HG03457 (cell line): ENCODE data around the gene ZDHHC14.
"Not testable (repeated sequence)": the region's sequence is repeated elsewhere in the genome, so short reads cannot be mapped to it uniquely, and the experiment has no call there.

Experiments
- ATAC-seq: cut with Tn5 transposase; IDR thresholded peaks from one replicate; pipeline ENCODE4 v1.9.1; 2021; ENCODE audit warnings: moderate number of reproducible peaks; ENCODE audit not compliant: unreplicated experiment

The ZDHHC14 gene

DNA sequence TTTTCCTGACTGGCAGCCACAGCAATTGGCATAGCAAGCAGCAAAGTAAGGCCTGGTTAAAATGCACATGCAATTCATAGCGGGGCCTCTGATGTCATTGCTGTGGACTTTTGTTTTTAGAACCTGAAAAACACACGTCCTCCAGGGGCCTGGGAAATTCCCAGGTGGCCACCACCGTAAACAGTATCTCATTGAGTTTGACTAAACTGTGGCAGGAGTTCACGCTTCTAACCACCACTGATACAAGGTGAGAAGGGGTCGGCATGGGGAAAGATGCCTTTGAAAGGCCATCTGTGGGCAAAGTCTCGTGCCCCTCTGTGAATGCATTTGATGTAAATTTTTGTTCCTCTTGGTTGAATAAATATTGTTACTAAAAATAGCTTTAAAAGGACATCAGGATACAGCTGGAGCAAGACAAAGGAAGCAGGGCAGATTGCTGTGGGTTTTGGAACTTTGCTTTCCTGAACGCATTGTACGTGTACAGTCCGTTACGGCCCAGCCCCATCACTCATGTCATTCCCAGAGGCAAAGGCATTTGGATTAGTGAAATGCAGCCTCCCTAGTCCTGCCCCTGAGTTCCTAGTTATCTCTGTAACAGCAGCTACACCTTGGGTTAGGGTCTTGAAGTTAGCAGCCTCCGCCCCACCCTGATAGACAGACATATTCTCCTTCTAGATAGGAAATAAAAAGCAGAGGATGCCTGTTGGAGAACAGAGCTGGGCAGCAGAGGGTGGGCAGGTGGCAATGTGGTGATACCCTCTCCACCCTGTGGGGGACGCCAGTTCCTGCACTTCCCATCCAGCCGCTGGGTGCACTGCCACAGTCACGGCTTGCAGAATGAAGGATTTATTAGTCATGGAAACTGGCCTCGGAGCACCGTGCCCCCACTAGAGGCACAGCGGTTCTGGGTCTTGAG, 80.3 kb downstream of the ZDHHC14 start:
- ATAC-seq: peak; percentile 41

DNA sequence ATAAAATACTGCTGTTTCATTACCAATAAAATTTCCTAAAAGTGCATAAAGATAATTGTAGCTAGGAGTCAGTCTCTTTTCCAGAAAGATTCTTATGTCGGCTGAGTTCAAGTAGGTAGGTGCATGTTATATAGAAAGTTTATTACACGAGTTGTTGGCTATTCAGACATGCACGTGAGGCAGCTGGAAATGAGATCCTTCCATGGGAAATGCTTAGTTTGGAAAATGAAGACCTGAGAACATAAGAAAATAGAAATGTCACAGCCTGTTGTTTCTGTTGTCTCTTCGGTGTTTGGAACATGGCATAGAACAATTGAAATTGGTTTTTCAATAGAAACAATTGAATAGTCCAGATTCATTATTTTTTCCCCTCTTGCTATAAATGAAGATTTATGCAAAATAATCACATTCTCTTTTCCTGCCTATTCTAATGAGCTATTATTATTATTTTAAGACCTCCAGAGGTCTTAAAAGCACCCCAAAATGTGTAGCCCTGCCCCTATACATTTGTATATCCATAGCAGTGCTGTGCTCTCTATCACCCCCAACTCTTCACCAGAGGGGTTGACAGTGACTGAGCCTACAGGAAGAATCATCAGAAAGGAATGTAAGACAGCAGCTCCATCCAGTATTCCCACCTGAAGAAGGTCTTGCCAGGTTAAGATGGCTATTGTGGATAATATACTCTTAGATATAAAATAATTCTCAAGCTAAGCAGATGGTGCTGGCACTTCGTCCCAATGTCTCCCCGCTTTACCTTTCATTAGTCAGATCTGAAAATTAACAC, 82.2 kb downstream of the ZDHHC14 start:
- no peak for ATAC-seq

GRCh38 chr6:157463743-157464135, 82.7 kb downstream of the ZDHHC14 start:
- not testable (repeated sequence) for ATAC-seq

GRCh38 chr6:157464653-157465535, 83.9 kb downstream of the ZDHHC14 start:
- ATAC-seq: peak; percentile 44

GRCh38 chr6:157466342-157466648, 85.3 kb downstream of the ZDHHC14 start:
- no peak for ATAC-seq

DNA sequence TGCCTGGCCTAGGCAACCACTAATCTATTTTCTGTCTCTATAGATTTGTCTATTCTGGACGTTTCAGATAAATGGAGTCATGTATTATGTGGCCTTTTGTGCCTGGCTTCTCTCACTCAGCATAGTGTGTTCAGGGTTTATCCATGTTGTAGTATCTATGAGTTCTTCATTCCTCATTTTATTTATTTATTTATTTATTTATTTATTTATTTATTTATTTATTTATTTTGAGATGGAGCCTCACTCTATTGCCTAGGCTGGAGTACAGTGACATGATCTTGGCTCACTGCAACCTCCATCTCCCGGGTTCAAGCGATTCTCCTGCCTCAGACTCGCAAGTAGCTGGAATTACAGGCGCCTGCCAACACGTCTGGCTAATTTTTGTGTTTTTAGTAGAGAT, 86.3 kb downstream of the ZDHHC14 start:
- ATAC-seq: not testable (repeated sequence)

- ATAC-seq: no peak
These were observed 87.1 kb downstream of the ZDHHC14 start for GRCh38 chr6:157468054-157468453.

DNA sequence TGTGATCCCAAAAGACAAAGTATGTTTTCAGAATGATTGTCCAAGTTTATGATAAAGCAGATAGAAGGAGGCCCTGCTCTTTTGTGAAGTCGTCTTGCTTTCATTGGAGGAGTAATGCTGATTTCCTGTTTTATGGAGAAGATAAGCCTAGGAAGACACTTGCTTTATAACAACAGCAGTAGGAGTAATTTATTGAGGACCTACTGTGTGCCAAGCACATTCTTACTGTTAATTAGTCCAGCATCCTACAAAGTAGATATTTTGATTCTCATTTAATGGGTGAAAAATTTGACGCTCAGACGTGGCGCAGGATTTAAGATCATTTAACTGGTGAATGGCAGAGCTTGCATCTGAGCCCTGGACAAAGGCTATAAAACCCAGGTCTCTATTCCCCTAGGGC, 87.6 kb downstream of the ZDHHC14 start:
- no peak for ATAC-seq

DNA sequence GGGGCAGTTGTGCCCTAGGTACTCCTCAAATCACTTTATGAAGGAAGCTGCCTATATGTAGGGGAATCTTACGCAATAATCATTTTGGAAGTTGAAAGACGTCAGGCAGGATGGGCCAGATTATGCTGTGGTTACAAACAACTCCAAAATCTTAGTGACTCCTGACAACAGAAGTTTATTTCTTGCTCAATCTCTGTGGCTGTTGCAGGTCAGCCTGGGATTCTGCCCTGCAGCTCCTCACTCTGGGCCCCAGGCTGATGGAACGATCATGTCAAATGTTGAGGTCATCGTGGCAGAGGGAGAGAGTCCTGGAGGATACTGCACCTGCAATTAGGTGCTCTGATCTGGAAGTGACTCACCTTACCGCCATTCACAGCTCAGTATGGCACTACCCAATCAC, 88.4 kb downstream of the ZDHHC14 start:
- no peak for ATAC-seq

DNA sequence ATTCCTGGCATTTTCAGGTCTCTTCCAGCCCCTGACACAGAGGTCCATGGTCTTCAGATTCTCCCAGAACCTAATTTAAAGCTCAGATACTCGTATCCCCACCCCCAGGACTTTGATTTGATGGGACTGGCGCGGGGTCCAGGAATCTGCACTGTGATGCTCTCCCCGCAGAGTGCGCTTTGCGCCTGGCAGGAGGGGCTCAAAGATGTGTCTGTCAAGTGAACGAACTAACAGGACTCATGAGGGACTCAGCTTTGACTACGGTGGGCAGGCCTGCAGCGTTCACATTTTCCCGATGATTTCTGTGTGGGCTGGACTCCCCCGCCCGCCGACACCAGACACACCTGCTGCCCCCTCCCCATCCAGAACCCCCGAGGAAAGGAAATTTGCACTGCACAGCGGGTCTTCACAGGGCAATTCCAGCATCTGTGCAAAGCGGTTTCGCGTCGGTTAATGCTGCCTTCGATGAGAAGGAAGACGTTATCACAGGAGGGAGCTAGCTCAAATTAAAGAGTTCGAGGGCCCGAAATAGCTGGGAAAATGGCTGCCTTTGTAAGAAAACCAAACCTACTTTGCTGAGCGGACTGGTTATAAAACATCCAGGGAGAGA, 90.2 kb downstream of the ZDHHC14 start:
- no peak for ATAC-seq

DNA sequence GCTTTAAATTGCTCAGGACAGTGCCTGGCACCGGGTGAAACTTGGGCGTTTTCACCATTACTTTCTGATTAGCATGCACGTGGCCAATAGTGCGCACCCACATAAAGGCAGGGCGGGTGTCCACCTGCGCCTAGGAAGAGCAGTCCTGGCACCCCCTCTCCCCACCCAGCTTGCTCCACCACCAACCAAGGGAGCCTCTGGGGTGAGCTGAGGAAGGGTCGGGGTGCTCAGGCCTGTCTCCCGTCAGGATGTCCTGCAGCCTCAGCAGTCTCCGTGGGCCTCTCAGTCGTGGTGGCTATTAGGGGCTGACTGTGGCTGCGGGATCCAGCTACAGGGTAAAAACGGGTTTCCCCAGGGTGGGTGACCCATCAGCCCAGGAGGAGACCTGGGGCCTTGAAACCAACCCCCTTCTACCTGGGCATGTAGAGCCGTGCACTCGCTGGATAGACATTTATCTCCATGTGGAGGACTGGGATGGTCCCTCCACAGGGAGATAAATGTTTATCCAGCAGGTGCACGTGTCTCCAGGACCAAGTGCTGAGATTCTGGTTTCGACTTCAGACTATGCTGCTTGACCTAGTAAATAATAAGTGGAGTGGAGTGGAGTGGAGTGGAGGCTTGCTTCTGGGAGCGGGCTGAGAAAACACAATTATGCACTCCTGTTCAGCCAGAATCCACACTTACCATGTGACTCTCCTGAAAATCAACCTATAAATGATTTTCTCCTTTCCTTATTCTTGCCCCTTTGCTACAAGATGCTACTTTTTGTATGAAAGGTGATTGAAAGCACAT, 91.1 kb downstream of the ZDHHC14 start:
- no peak for ATAC-seq

GRCh38 chr6:157476797-157477196, 95.8 kb downstream of the ZDHHC14 start:
- ATAC-seq: no peak

DNA sequence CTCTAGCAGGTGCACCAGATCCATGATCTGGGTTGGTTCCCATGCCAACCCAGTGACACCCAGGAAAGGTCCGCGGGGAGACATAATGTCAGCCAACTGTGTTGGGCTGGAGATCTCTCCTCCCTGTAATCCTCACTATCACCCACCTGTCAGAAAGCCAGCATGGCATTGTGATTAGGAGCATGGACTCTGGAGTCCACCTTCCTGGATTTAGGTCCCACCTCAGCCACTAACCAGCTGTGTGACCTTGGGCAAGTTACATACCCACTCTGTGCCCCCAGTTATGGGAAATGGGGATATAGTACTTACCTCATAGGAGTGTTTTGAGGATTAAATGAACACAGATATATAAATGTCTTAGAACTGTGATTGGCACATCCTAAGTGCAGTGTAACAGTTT, 97.9 kb downstream of the ZDHHC14 start:
- ATAC-seq: no peak

GRCh38 chr6:157479464-157480303, 98.7 kb downstream of the ZDHHC14 start:
- ATAC-seq: no peak

GRCh38 chr6:157481189-157481864, 100.3 kb downstream of the ZDHHC14 start:
- no peak for ATAC-seq

DNA sequence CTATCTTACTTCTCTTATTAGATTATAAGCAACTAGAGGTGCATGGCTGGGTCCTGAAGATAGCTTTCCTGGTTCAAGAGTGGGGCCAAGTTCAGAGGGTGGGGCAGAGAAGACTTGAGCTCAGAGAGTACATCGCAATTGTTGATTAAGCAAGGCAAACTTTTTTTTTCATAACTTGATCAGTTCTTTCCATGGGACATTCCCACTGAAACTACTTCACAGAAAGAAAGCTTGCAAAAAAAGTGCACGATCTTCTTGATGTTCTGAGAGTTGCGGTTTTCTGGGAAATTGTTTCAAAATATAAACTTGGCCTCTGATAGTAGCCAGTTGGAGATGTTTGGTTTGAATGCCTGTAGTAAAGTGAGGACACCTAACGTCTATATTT, 100.9 kb downstream of the ZDHHC14 start:
- no peak for ATAC-seq

DNA sequence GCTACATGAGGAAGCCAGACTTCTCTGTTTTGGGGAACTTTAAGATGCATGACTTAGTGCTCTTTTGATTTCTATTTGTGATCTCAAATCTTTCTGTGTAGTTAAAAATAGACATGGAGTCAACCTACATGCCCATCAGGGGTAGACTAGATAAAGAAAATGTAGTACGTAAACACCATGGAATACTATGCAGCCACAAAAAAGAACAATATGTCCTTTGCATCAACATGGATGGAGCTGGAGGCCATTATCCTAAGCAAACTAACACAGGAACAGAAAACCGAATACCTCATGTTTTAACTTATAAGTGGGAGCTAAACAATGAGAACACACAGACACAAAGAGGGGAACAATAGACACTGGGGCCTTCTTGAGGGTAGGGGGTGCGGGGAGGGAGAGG, 102.8 kb downstream of the ZDHHC14 start:
- no peak for ATAC-seq

DNA sequence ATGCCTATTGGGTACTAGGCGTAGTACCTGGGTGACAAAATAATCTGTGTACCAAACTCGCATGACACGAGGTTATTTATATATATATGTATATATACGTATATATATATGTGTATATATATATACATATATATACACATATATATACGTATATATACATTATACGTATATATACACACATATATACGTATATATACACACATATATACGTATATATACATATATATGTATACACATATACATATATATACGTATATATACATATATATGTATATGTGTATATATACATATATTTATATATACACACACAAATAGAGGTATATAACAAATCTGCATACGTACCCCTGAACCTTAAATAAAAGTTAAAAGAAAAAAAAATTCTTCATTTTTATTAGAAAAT, 103.2 kb downstream of the ZDHHC14 start:
- ATAC-seq: no peak

DNA sequence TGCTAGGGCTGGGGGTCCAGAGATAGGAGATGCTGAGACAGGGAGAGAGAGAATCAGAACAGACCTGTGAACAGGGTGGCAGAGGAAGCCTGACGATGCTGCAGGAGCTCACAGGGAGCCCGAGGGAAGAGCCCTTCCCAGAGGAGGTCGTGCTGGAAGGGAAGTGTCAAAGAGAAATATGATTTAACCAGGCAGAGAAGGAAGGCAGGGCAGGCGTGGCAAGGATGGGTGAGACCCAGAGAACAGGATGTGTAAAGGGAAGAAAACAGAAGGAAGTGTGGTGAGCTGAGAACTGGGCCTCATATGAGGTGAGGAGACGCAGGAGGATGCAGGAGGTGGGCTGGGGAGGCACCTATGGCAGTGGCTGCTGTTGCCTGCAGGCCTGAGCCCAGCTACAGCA, 105.6 kb downstream of the ZDHHC14 start:
- no peak for ATAC-seq
